HT-29 (cell line): ENCODE data around the gene SYNE2. TPM values are rescaled to one million over a fixed set of nuclear protein-coding genes. Genes with fewer than 3 reads are reported as not detected.

ENCODE experiments used
- DNase-seq: peaks from one replicate; pipeline ENCODE4 v3.0.0-alpha.2; 2015; ENCODE audit warnings: low spot score
- total RNA-seq: library from RNA; depleted of rRNA; stranded (reverse); fragments of >200 nt; shearing (Covaris generic); gene quantifications from 2 replicates; pipeline ENCODE4 v1.2.3, GENCODE V29; 2014

The SYNE2 gene
- total RNA-seq, 1 experiment from 2014 or later, result 96.2 TPM

- no peak for DNase-seq
Measured at GRCh38 chr14:63874223-63874622, 21.4 kb downstream of the SYNE2 start.

GRCh38 chr14:63875311-63875710, 22.5 kb downstream of the SYNE2 start:
- no peak for DNase-seq

- DNase-seq, result no peak
Measured at GRCh38 chr14:63877550-63877939, 24.7 kb downstream of the SYNE2 start.

GRCh38 chr14:63878052-63878451, 25.2 kb downstream of the SYNE2 start:
- no peak for DNase-seq

- DNase-seq, result no peak
Measured at GRCh38 chr14:63878792-63879191, 26.0 kb downstream of the SYNE2 start.

DNA sequence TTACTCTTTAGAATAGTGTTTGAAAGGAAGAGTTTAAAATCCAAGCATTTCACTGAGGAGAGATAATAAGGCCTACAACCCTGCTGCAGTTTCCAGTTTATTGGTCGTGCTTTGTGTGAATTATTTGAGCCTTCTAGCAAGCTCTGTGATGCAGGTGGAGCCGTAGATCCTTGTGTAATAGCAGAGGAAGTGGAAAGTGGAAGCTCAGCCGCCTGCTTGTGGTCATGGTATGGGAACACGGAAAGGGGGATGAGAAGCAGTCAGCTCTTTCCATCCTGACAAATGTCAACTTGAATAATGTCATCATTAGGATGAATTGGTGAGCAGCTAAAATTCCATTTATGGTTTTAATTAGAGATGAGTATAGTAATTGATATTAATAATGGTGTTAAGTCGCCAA, 29.1 kb downstream of the SYNE2 start:
- no peak for DNase-seq

- no peak for DNase-seq
Measured at GRCh38 chr14:63887899-63888298, 35.1 kb downstream of the SYNE2 start.

GRCh38 chr14:63890553-63890952, 37.7 kb downstream of the SYNE2 start:
- DNase-seq, result no peak

- DNase-seq, result no peak
Measured at GRCh38 chr14:63891148-63891975, 38.6 kb downstream of the SYNE2 start.

- DNase-seq, result no peak
Measured at GRCh38 chr14:63892265-63892664, 39.5 kb downstream of the SYNE2 start.

- DNase-seq, result no peak
Measured at GRCh38 chr14:63893701-63894458, 41.1 kb downstream of the SYNE2 start.

DNA sequence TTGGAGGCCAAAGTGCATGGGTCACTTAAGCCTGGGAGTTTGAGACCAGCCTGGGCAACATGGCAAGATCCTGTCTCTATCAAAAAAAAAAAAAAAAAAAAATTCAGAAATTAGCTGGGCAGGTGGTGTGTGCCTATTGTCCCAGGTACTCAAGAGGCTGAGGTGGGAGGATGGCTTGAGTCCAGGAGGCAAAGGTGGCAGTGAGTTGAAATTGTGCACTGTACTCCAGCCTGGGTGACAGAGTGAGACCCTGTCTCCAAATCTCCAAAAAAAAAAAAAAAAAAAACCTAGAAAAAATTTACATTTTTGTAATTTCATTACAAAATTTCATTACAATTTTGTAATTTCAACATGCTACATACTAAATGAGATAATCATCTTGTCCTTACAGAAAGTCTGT, 42.7 kb downstream of the SYNE2 start:
- no peak for DNase-seq

GRCh38 chr14:63896278-63896720, 43.5 kb downstream of the SYNE2 start:
- DNase-seq, result peak; percentile 86

DNA sequence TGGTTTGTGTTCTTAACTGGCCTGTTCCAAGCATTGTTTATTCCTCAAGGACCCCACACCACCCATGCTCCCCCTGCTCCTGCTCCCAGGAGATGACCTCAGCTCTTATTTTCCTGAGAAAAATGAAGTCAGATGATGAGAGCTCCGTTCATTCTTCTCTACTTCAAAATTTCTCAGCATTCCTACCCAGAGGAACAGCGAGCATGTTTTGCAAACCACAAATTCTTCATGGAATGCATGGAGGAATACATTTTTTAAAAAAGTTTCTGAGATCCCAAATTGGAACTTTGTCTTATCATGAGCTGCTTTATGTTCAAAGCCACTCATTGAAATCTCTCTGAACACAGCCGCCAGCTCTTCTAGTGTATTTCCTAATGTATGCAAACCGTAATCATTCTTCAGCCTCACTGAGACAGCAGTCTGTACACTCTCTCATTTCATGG, 44.9 kb downstream of the SYNE2 start:
- no peak for DNase-seq

DNA sequence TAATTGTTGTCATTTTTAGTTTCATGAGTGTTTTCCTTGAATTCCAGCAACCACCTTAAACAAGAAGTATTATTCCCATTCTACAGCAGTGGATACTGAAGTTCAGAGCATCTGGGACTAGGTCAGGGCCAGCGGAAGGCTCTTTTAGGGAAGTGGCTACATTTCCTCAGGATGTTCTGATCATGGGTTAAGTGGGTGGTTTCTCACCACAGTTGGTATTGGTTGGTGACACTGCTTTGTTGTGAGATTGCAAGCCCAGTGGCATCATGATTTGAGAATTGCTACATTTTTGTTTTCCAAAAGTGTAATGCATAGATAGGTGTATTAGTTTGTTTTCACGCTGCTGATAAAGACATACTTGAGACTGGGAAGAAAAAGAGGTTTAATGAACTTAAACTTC, 47.1 kb downstream of the SYNE2 start:
- no peak for DNase-seq

DNA sequence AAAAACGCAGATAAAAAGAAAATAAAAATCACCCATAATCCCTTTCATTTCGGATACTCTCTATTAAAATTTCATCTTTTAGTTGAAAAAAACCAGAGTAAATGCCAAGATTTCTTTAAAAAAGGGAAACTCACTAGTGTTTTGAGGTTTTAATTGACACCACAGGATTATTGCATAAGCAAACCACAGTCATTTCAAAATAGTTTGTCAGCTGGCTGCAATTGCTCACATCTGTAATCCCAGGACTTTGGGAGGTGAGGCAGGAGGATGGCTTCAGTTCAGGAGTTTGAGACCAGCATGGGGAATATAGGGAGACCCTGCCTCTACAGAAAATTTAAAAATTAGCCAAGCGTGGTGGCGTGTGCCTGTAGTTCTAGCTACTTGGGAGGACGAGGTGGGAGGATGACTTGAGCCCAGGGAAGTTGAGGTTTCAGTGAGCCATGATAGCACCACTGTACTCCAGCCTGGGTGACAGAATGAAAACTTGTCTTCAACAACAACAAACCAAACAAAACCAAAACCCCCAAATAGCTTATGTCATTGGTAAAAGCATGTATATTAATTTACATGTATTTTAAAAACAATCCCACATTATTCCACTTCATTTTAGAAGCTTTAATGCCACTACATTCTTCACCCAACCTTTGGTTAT, 48.8 kb downstream of the SYNE2 start:
- no peak for DNase-seq

DNA sequence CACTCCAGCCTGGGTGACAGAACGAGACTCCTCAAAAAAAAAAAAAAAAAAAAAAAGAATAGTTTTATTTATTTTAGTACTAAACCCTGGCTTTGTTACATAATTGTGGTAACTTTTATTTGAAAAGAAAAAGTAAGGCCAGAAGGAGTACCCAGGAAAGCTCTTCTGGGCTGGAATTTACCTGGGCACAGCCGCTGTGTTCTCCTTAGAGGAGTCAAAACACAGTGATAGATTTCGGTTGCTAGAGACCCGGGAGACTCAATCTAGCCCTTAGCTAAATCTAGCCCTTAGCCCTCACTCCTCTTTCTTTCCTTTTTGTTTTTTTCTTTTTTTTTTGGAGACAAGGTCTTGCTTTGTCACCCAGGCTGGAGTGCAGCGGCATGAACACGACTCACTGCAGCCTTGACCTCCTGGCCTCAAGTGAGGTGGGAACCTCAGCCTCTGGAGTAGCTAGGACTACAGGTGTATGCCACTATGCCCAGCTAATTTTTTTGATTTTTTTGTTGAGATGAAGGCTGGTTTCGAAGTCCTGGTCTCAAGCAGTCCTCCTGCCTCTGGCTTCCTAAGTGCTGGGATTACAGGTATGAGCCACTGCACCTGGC, 49.7 kb downstream of the SYNE2 start:
- no peak for DNase-seq

- DNase-seq, result no peak
Measured at GRCh38 chr14:63904724-63905123, 51.9 kb downstream of the SYNE2 start.

- DNase-seq, result no peak
Measured at GRCh38 chr14:63905370-63905769, 52.6 kb downstream of the SYNE2 start.

- DNase-seq, result no peak
Measured at GRCh38 chr14:63908667-63909264, 56.0 kb downstream of the SYNE2 start.

DNA sequence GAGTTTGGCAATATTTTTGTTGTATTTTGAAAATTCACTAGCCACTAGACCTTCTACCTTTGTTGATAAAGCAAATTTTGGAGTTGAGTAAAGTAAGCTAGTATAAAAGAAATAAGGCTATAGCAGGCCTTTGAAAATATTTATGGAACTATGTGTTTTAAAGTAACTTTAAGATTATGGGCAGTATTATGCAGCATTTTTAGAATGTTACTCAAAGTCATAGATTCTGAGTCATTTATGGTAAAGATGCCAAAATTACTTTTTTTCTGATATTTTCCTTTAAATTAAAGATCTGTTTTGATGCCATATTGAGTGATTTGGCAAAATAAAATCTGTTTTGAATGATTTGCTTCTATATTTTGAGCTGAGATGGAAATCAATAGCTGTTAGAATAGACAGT, 57.2 kb downstream of the SYNE2 start:
- DNase-seq, result no peak
